Neural cell (in vitro differentiated cells): Measurements from ENCODE around the gene SLC7A6.

Experiments used
- CTCF ChIP-seq: fragments of 450-650 bp; IDR thresholded peaks from 2 replicates; pipeline ENCODE4 v1.5.1; 2014; ENCODE audit warnings: antibody characterized with exemption, mild to moderate bottlenecking, moderate library complexity; ENCODE audit not compliant: poor library complexity, severe bottlenecking
- EP300 ChIP-seq: fragments of 450-650 bp; conservative IDR thresholded peaks from 2 replicates; pipeline ENCODE4 v1.6.1; 2014; ENCODE audit warnings: antibody characterized with exemption, mild to moderate bottlenecking, moderate library complexity; ENCODE audit not compliant: poor library complexity, severe bottlenecking
- EZH2 ChIP-seq: fragments of 200-600, 300-800 bp; shearing (Covaris generic), sonication (generic); IDR thresholded peaks from 2 replicates; pipeline ENCODE4 v1.6.1; 2014; ENCODE audit warnings: antibody characterized with exemption, low read length, borderline replicate concordance, mild to moderate bottlenecking; ENCODE audit not compliant: insufficient read depth, poor library complexity, severe bottlenecking
- MXI1 ChIP-seq: fragments of 450-650 bp; conservative IDR thresholded peaks from 2 replicates; pipeline ENCODE4 v1.6.1; 2014; ENCODE audit warnings: antibody characterized with exemption, mild to moderate bottlenecking; ENCODE audit not compliant: poor library complexity, severe bottlenecking
- POLR2AphosphoS5 ChIP-seq: IDR thresholded peaks from 2 replicates; pipeline ENCODE4 v1.6.1; 2012
- RAD21 ChIP-seq: fragments of 450-650 bp; conservative IDR thresholded peaks from 2 replicates; pipeline ENCODE4 v1.6.1; 2014; ENCODE audit warnings: antibody characterized with exemption, mild to moderate bottlenecking, moderate library complexity
- TAF1 ChIP-seq: IDR thresholded peaks from 2 replicates; pipeline ENCODE4 v1.6.1; 2012; ENCODE audit warnings: low read depth

GRCh38 chr16:68345958-68346635 is 81.8 kb downstream of the SLC7A6 start:
- TF ChIP-seq CTCF, result no peak
- TF ChIP-seq POLR2AphosphoS5, result no peak
- TF ChIP-seq EP300, result no peak
- TF ChIP-seq TAF1, result no peak
- no peak for TF ChIP-seq RAD21
- TF ChIP-seq EZH2, result no peak
- no peak for TF ChIP-seq MXI1
